ENCODE measurements around the gene GSTM1. TPM values are rescaled to one million over a fixed set of nuclear protein-coding genes. Genes with fewer than 3 reads are reported as not detected.
A peak's percentile ranks its signal among the peaks of the same experiment; 100 is the strongest.

Gene GSTM1
- total RNA-seq, 4 donors from 2014 or later: 18.1 TPM; not detected in 3

- intact Hi-C loops (cut with DNase I; ENCODE audit: low total_unique reads) (loop anchor here (10.0 kb wide), 1 partner anchor 327 kb away; the partner anchor contains the start of gene AHCYL1), in situ Hi-C loops (cut with MboI; ENCODE audit: low pct_ligation_motif_present in 1 of 4, low pct_unique_long_range_greater_than_20kb in 1 of 4, low sequenced_read_pairs in 3 of 4) (loop anchor here in 3 of 4 donors (10.0 to 25.0 kb wide), 3 partner anchors 117 to 330 kb away; partner anchors contain the start of gene AHCYL1 (in 3 of the 3))
- peak overlapping the region in 2 of 4 donors; percentile 85 to 87 for H3K27ac ChIP-seq
- H3K9me3 ChIP-seq: no peaks in the 10 kb centered on the region
- TF ChIP-seq EP300 (IDR thresholded peaks at IDR 0.05; ENCODE audit: low read depth) (no peak), CTCF (IDR thresholded peaks at IDR 0.05) (no peak), POLR2AphosphoS5 (IDR thresholded peaks at IDR 0.05) (no peak)
- no peak for DNase-seq
- 90% methylated on average over 4 of the region's 4 CpGs; no CpG with 5 or more reads in 1 of the 2 donors for WGBS, 2 donors (ENCODE audit: low coverage in 1 of 2)
- H3K36me3 ChIP-seq: no peaks in the 10 kb centered on the region
- H3K4me1 ChIP-seq: peaks cover 7 to 14% (median 10%) of the 10 kb centered on the region in 4 donors
- H3K4me3 ChIP-seq: no peak overlapping the region
- no peaks in the 10 kb centered on the region for H3K27me3 ChIP-seq
Observed at GRCh38 chr1:109657395-109657794, 30.2 kb upstream of the GSTM1 start.

- Histone ChIP-seq H3K27me3 (no peaks in the 10 kb centered on the region), H3K36me3 (no peaks in the 10 kb centered on the region), H3K27ac (no peak overlapping the region), H3K4me3 (no peak overlapping the region), H3K9me3 (no peaks in the 10 kb centered on the region), H3K4me1 (peaks cover 7 to 14% (median 10%) of the 10 kb centered on the region in 4 donors)
- DNase-seq: no peak
- in situ Hi-C loops (cut with MboI; ENCODE audit: low pct_ligation_motif_present in 1 of 4, low pct_unique_long_range_greater_than_20kb in 1 of 4, low sequenced_read_pairs in 3 of 4): loop anchor here in 3 of 4 donors (10.0 to 25.0 kb wide), 3 partner anchors 117 to 329 kb away; partner anchors contain the start of gene AHCYL1 (in 3 of the 3)
- no peak for TF ChIP-seq CTCF (IDR thresholded peaks at IDR 0.05)
- no peak for TF ChIP-seq POLR2A (IDR thresholded peaks at IDR 0.05)
- 63 to 78% methylated on average over 5 to 7 of the region's 7 CpGs for WGBS, 2 donors (ENCODE audit: low coverage in 1 of 2)
- intact Hi-C loops (cut with DNase I; ENCODE audit: low total_unique reads): loop anchor here (10.0 kb wide), 1 partner anchor 327 kb away; the partner anchor contains the start of gene AHCYL1
Observed at GRCh38 chr1:109657970-109658369, 29.6 kb upstream of the GSTM1 start.

- intact Hi-C loops (cut with DNase I; ENCODE audit: low total_unique reads): loop anchor here (10.0 kb wide), 1 partner anchor 326 kb away; the partner anchor contains the start of gene AHCYL1
- H3K27ac ChIP-seq: no peak overlapping the region
- no peak for DNase-seq
- in situ Hi-C loops (cut with MboI; ENCODE audit: low pct_ligation_motif_present in 1 of 4, low pct_unique_long_range_greater_than_20kb in 1 of 4, low sequenced_read_pairs in 3 of 4): loop anchor here in 3 of 4 donors (10.0 to 25.0 kb wide), 3 partner anchors 116 to 329 kb away; partner anchors contain the start of gene AHCYL1 (in 3 of the 3)
- peaks cover 7 to 14% (median 10%) of the 10 kb centered on the region in 4 donors for H3K4me1 ChIP-seq
- TF ChIP-seq POLR2A (IDR thresholded peaks at IDR 0.05) (no peak), EP300 (IDR thresholded peaks at IDR 0.05; ENCODE audit: low read depth) (no peak), CTCF (IDR thresholded peaks at IDR 0.05) (no peak), POLR2AphosphoS5 (IDR thresholded peaks at IDR 0.05) (no peak)
- H3K4me3 ChIP-seq: no peak overlapping the region
- WGBS, 2 donors (ENCODE audit: low coverage in 1 of 2): 40 to 52% methylated on average over 1 to 3 of the region's 3 CpGs
- H3K36me3 ChIP-seq: no peaks in the 10 kb centered on the region
- no peaks in the 10 kb centered on the region for H3K27me3 ChIP-seq
- no peaks in the 10 kb centered on the region for H3K9me3 ChIP-seq
Observed at GRCh38 chr1:109658533-109659042, 29.0 kb upstream of the GSTM1 start.

GRCh38 chr1:109659145-109659544, 28.5 kb upstream of the GSTM1 start:
- intact Hi-C loops (cut with DNase I; ENCODE audit: low total_unique reads): loop anchor here (10.0 kb wide), 1 partner anchor 326 kb away; the partner anchor contains the start of gene AHCYL1
- H3K36me3 ChIP-seq: no peaks in the 10 kb centered on the region
- 45 to 74% methylated on average over 2 of the region's 2 CpGs for WGBS, 2 donors (ENCODE audit: low coverage in 1 of 2)
- DNase-seq: no peak
- no peak for TF ChIP-seq POLR2A (IDR thresholded peaks at IDR 0.05)
- no peaks in the 10 kb centered on the region for H3K9me3 ChIP-seq
- peaks cover 7 to 14% (median 10%) of the 10 kb centered on the region in 4 donors for H3K4me1 ChIP-seq
- H3K4me3 ChIP-seq: no peak overlapping the region
- no peak overlapping the region for H3K27ac ChIP-seq
- in situ Hi-C loops (cut with MboI; ENCODE audit: low pct_ligation_motif_present in 1 of 4, low pct_unique_long_range_greater_than_20kb in 1 of 4, low sequenced_read_pairs in 3 of 4): loop anchor here in 3 of 4 donors (10.0 to 25.0 kb wide), 3 partner anchors 116 to 328 kb away; partner anchors contain the start of gene AHCYL1 (in 3 of the 3)
- no peaks in the 10 kb centered on the region for H3K27me3 ChIP-seq
